ENCODE measurements around the gene WDR47. TPM values are rescaled to one million over a fixed set of nuclear protein-coding genes. Genes with fewer than 3 reads are reported as not detected.
"Not testable (repeated sequence)": the region's sequence is repeated elsewhere in the genome, so short reads cannot be mapped to it uniquely, and the experiment has no call there.

The WDR47 gene
- total RNA-seq, 1 experiment from 2014 or later: 6.8 TPM

DNA sequence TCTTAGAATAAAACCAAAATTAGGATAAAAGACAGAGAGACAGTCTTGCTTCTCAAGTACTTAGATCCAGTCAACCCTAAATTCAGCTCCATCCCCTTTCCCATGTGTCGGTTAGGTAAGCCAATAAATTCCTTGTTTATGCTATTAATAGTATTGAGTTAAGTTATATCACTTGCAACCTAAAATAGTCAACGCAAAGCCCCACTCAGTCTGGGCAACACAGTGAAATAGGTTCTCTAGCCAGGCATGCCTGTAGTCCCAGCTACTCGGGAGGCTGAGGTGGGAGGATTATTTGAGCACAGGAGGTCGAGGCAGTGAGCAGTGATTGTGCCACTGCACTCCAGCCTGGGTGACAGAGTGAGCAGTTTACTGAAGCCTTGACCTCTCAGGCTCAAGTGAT, 19.3 kb upstream of the WDR47 start:
- BruUV-seq (replicated peaks): no TSS peak
- Mint-ChIP-seq H3K4me3 (ENCODE audit: low read depth, unreplicated experiment) (no peak overlapping the region), H3K9me3 (ENCODE audit: low read depth, unreplicated experiment) (no peaks in the 10 kb centered on the region), H3K27ac (ENCODE audit: unreplicated experiment) (no peak overlapping the region), H3K27me3 (ENCODE audit: unreplicated experiment) (no peaks in the 10 kb centered on the region), H3K4me1 (ENCODE audit: low read depth, unreplicated experiment) (no peaks in the 10 kb centered on the region), H3K36me3 (ENCODE audit: insufficient read depth, unreplicated experiment) (peaks cover 5% of the 10 kb centered on the region)
- TF ChIP-seq, protein P1, sequence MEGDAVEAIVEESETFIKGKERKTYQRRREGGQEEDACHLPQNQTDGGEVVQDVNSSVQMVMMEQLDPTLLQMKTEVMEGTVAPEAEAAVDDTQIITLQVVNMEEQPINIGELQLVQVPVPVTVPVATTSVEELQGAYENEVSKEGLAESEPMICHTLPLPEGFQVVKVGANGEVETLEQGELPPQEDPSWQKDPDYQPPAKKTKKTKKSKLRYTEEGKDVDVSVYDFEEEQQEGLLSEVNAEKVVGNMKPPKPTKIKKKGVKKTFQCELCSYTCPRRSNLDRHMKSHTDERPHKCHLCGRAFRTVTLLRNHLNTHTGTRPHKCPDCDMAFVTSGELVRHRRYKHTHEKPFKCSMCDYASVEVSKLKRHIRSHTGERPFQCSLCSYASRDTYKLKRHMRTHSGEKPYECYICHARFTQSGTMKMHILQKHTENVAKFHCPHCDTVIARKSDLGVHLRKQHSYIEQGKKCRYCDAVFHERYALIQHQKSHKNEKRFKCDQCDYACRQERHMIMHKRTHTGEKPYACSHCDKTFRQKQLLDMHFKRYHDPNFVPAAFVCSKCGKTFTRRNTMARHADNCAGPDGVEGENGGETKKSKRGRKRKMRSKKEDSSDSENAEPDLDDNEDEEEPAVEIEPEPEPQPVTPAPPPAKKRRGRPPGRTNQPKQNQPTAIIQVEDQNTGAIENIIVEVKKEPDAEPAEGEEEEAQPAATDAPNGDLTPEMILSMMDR (IDR thresholded peaks at IDR 0.05; ENCODE audit: unreplicated experiment): no peak
- CTCF ChIA-PET: no interaction called here
- intact Hi-C loops (cut with micrococcal nuclease; ENCODE audit: unreplicated experiment): no loop called here
- no peak for DNase-seq

DNA sequence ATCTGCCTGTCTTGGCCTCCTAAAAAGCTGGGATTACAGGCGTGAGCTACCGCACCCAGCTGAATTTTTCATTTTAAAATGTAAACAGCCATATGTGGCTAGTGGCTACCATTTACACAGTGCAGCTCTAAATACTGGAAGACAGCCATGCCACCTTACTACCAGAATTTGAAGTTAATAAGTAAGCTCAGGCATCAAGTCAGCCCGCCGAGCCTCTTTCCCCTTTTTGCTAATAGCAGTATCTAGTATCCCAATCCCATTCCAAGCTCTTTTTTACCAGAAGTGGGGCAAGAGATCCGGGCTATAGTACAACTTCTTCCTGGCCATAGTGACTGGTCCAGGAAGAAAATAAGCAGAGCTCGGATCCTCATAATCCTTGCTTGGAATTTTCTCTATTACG, 18.8 kb upstream of the WDR47 start:
- H3K27ac Mint-ChIP-seq (ENCODE audit: unreplicated experiment): no peak overlapping the region
- peaks cover 5% of the 10 kb centered on the region for H3K36me3 Mint-ChIP-seq (ENCODE audit: insufficient read depth, unreplicated experiment)
- no peaks in the 10 kb centered on the region for H3K4me1 Mint-ChIP-seq (ENCODE audit: low read depth, unreplicated experiment)
- no peak overlapping the region for H3K4me3 Mint-ChIP-seq (ENCODE audit: low read depth, unreplicated experiment)
- no peaks in the 10 kb centered on the region for H3K9me3 Mint-ChIP-seq (ENCODE audit: low read depth, unreplicated experiment)
- no peaks in the 10 kb centered on the region for H3K27me3 Mint-ChIP-seq (ENCODE audit: unreplicated experiment)
- no peak for DNase-seq
- no TSS peak for BruUV-seq (replicated peaks)
- CTCF ChIA-PET: no interaction called here
- intact Hi-C loops (cut with micrococcal nuclease; ENCODE audit: unreplicated experiment): no loop called here
- TF ChIP-seq, protein P1 (IDR thresholded peaks at IDR 0.05; ENCODE audit: unreplicated experiment): no peak

DNA sequence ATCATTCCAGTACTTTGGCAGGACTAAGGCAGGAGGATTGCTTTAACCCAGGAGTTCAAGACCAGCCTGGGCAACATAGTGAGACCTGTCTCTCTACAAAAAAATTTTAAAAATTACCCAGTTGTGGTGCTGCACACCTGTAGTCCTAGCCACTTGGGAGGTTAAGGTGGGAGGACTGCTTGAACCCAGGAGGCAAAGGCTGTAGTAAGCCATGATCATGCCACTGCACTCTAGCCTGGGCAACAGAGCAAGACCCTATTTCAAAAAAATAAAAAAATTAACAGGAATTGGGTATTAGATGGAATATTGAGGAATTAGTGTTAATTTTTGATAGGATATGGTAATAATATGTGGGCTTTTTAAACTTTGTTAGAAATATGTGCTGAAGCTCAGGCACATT, 17.1 kb upstream of the WDR47 start:
- no peaks in the 10 kb centered on the region for H3K9me3 Mint-ChIP-seq (ENCODE audit: low read depth, unreplicated experiment)
- H3K27ac Mint-ChIP-seq (ENCODE audit: unreplicated experiment): no peak overlapping the region
- no TSS peak for BruUV-seq (replicated peaks)
- intact Hi-C loops (cut with micrococcal nuclease; ENCODE audit: unreplicated experiment): no loop called here
- H3K36me3 Mint-ChIP-seq (ENCODE audit: insufficient read depth, unreplicated experiment): no peaks in the 10 kb centered on the region
- H3K27me3 Mint-ChIP-seq (ENCODE audit: unreplicated experiment): no peaks in the 10 kb centered on the region
- no peak for DNase-seq
- TF ChIP-seq, protein P1 (IDR thresholded peaks at IDR 0.05; ENCODE audit: unreplicated experiment): no peak
- no peak overlapping the region for H3K4me3 Mint-ChIP-seq (ENCODE audit: low read depth, unreplicated experiment)
- CTCF ChIA-PET: no interaction called here
- H3K4me1 Mint-ChIP-seq (ENCODE audit: low read depth, unreplicated experiment): no peaks in the 10 kb centered on the region

GRCh38 chr1:109056064-109056463, 14.2 kb upstream of the WDR47 start:
- Mint-ChIP-seq H3K27me3 (ENCODE audit: unreplicated experiment) (no peaks in the 10 kb centered on the region), H3K27ac (ENCODE audit: unreplicated experiment) (no peak overlapping the region), H3K4me1 (ENCODE audit: low read depth, unreplicated experiment) (no peaks in the 10 kb centered on the region), H3K9me3 (ENCODE audit: low read depth, unreplicated experiment) (no peaks in the 10 kb centered on the region), H3K4me3 (ENCODE audit: low read depth, unreplicated experiment) (no peak overlapping the region), H3K36me3 (ENCODE audit: insufficient read depth, unreplicated experiment) (no peaks in the 10 kb centered on the region)
- no peak for DNase-seq
- CTCF ChIA-PET: no interaction called here
- TF ChIP-seq, protein P1 (IDR thresholded peaks at IDR 0.05; ENCODE audit: unreplicated experiment): no peak
- intact Hi-C loops (cut with micrococcal nuclease; ENCODE audit: unreplicated experiment): no loop called here
- no TSS peak for BruUV-seq (replicated peaks)

DNA sequence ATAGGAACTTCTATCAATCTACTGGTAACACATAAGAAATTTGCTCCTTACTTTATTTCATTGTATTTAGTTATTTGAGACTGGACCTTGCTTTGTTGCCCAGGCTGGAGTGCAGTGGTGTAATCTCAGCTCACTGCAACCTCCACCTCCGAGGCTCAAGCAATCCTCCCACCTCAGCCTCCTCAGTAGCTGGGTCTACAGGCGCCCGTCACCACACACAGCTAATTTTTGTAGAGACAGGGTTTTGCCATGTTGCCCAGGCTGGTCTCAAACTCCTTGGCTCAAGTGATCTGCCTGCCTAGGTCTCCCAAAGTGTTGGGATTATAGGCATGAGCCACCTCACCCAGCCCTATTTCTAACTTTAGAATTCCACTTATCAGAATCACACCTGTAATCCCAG, 10.2 kb upstream of the WDR47 start:
- H3K27ac Mint-ChIP-seq (ENCODE audit: unreplicated experiment); H3K27me3 Mint-ChIP-seq (ENCODE audit: unreplicated experiment); BruUV-seq (replicated peaks); CTCF ChIA-PET; intact Hi-C loops (cut with micrococcal nuclease; ENCODE audit: unreplicated experiment); H3K4me1 Mint-ChIP-seq (ENCODE audit: low read depth, unreplicated experiment); H3K36me3 Mint-ChIP-seq (ENCODE audit: insufficient read depth, unreplicated experiment); DNase-seq; H3K4me3 Mint-ChIP-seq (ENCODE audit: low read depth, unreplicated experiment); H3K9me3 Mint-ChIP-seq (ENCODE audit: low read depth, unreplicated experiment): not testable (repeated sequence)
